ENCODE data around the gene MARK3. TPM values are rescaled to one million over a fixed set of nuclear protein-coding genes. Genes with fewer than 3 reads are reported as not detected.

MARK3 gene
- total and polyA plus RNA-seq, 3 donors from 2014 or later, result 93.9 to 198 (median 172) TPM

DNA sequence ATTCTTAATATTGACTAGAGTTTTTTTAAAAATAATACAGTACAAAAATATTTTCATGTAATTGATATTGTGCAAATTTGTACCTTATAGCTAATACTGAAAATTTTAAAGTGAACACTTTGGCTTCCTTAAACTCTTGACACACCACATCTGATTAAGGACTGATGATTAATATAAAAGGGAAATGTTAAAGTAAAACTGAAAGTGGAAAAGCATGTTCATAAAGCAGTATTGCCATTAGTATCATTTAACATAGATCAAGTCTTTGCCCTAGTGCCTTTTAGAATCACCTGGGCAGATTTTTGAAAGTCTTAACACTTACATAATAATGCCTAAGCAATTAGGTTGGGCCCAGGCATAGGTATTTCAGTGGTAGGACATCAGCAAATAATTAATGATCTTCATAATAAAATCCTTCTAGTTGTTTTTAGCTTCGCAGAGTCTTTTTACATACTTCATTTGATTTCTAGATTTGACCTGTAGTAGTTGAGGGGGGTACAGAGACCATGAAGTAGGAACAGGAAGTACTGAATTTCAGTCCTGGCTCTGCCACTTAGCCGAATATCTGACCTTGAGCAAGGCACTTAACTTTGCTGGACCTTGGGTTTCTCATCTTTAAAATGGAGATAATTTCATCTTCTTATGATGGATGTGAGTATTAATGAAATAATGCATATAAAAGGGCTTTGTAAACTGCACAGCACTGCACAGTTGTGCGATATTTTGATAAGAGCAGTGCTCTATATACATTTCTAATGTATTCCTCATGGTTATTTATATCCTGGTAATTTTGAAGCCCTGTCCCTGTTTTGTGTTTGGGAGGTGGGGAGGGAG, 43.7 kb downstream of the MARK3 start:
- intact Hi-C loops (cut with DNase I; ENCODE audit: low total_unique reads), result no loop called here
- H3K27ac ChIP-seq, result peak overlapping the region in 1 of 2 donors; percentile 48
- H3K36me3 ChIP-seq (ENCODE audit: low read depth, missing control alignments), result no peaks in the 10 kb centered on the region
- H3K27me3 ChIP-seq, result no peaks in the 10 kb centered on the region
- DNase-seq, result no peak
- H3K4me3 ChIP-seq, result no peak overlapping the region
- no peak for TF ChIP-seq POLR2A (IDR thresholded peaks at IDR 0.05)
- TF ChIP-seq, protein P1, sequence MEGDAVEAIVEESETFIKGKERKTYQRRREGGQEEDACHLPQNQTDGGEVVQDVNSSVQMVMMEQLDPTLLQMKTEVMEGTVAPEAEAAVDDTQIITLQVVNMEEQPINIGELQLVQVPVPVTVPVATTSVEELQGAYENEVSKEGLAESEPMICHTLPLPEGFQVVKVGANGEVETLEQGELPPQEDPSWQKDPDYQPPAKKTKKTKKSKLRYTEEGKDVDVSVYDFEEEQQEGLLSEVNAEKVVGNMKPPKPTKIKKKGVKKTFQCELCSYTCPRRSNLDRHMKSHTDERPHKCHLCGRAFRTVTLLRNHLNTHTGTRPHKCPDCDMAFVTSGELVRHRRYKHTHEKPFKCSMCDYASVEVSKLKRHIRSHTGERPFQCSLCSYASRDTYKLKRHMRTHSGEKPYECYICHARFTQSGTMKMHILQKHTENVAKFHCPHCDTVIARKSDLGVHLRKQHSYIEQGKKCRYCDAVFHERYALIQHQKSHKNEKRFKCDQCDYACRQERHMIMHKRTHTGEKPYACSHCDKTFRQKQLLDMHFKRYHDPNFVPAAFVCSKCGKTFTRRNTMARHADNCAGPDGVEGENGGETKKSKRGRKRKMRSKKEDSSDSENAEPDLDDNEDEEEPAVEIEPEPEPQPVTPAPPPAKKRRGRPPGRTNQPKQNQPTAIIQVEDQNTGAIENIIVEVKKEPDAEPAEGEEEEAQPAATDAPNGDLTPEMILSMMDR (IDR thresholded peaks at IDR 0.05), result no peak
- no peaks in the 10 kb centered on the region for H3K9me3 ChIP-seq
- WGBS, 2 donors, result 35 to 55% methylated on average over 3 of the region's 3 CpGs
- peaks cover 22% of the 10 kb centered on the region for H3K4me1 ChIP-seq

DNA sequence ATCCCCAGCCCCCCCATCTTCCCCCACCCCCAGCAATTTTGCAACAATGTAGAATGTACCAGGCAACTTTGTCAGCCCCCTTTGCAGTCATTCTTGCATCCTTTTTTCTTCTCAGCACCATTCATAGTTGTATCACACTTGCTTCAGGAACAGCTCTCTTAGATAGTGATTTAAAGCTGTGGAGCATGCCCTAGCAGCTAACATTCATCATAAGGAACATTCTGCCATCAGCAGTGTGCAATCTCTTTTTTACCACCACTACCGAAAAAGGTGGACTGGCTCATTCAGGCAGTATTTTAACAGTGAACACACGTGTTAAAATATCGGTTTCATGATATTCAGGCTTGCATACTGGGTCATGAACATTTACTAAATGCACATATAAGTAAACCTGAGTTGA, 45.1 kb downstream of the MARK3 start:
- H3K27me3 ChIP-seq, result no peaks in the 10 kb centered on the region
- TF ChIP-seq POLR2A (IDR thresholded peaks at IDR 0.05), result no peak
- TF ChIP-seq, protein P1 (IDR thresholded peaks at IDR 0.05), result no peak
- DNase-seq, result no peak
- no peak overlapping the region for H3K27ac ChIP-seq
- H3K36me3 ChIP-seq (ENCODE audit: low read depth, missing control alignments), result no peaks in the 10 kb centered on the region
- H3K4me3 ChIP-seq, result no peak overlapping the region
- intact Hi-C loops (cut with DNase I; ENCODE audit: low total_unique reads), result no loop called here
- 66 to 75% methylated on average over 3 of the region's 3 CpGs for WGBS, 2 donors
- no peaks in the 10 kb centered on the region for H3K9me3 ChIP-seq
- H3K4me1 ChIP-seq, result peaks cover 22% of the 10 kb centered on the region

DNA sequence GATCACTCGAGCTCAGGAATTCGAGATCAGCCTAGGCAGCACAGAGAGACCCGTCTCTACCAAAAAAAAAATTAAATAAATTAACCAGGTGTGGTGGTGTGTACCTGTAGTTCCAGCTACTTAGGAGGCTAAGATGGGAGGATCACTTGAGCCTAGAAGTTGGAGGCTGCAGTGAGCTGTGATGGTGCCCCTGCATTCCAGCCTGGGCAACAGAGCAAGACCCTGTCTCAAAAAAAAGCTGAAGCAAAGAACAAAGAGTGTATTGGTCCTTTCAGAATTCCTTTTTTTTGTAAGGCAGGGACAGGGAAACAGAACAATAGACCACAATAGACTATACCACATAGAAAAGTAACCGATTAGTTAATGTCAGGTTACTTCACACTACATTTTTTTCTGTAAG, 47.4 kb downstream of the MARK3 start:
- peaks cover 19% of the 10 kb centered on the region for H3K4me1 ChIP-seq
- no peaks in the 10 kb centered on the region for H3K36me3 ChIP-seq (ENCODE audit: low read depth, missing control alignments)
- no peak overlapping the region for H3K4me3 ChIP-seq
- DNase-seq, result no peak
- intact Hi-C loops (cut with DNase I; ENCODE audit: low total_unique reads), result no loop called here
- 81 to 82% methylated on average over 4 of the region's 4 CpGs for WGBS, 2 donors
- no peaks in the 10 kb centered on the region for H3K9me3 ChIP-seq
- no peak overlapping the region for H3K27ac ChIP-seq
- TF ChIP-seq, protein P1 (IDR thresholded peaks at IDR 0.05), result no peak
- no peak for TF ChIP-seq POLR2A (IDR thresholded peaks at IDR 0.05)
- no peaks in the 10 kb centered on the region for H3K27me3 ChIP-seq

DNA sequence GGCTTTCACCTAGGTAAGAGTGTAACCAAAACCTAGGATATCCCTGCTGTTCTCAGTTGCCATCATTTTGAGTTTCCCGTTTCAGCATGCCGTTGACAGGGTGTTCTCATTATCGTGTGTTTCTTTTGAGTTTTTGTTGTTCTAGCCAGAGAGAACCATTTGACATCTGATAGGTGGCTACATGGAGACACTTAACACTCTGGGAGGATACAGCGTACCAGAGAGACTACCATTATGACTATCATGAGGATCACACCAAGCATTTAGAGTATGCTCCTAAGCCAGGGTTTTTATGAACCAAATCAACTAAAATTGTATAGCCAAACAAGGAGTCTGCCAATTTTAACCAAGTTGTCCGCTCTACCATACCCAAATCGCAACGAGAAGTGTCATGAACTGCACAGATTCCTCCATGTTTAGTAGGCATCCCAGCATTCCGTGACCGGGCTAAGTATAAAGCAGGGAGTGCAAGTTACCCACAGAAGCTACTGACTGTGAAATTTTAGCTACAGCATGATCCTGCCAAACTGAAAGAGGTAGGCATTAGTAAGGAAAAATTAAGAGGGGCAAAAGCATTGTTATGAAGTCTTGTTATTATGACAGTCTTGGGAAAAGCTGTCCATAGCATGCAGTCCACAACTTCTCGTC, 48.8 kb downstream of the MARK3 start:
- Histone ChIP-seq H3K9me3 (no peaks in the 10 kb centered on the region), H3K4me3 (no peak overlapping the region), H3K27ac (peak overlapping the region in 1 of 2 donors; percentile 36), H3K4me1 (peaks cover 16% of the 10 kb centered on the region), H3K27me3 (no peaks in the 10 kb centered on the region), H3K36me3 (ENCODE audit: low read depth, missing control alignments) (no peaks in the 10 kb centered on the region)
- no peak for TF ChIP-seq POLR2A (IDR thresholded peaks at IDR 0.05)
- TF ChIP-seq, protein P1 (IDR thresholded peaks at IDR 0.05), result no peak
- intact Hi-C loops (cut with DNase I; ENCODE audit: low total_unique reads), result no loop called here
- no peak for DNase-seq
- WGBS, 2 donors, result 90 to 91% methylated on average over 10 of the region's 10 CpGs
